K562 (cell line): Measurements from ENCODE around the gene HMGA1. TPM values are rescaled to one million over a fixed set of nuclear protein-coding genes. Genes with fewer than 3 reads are reported as not detected.
A peak's percentile ranks its signal among the peaks of the same experiment; 100 is the strongest.

ENCODE experiments used
- ARID4B ChIP-seq: sonication (generic); formaldehyde crosslinking; IDR thresholded peaks from 2 replicates; pipeline ENCODE4 v1.8.0; 2022; ENCODE audit warnings: mild to moderate bottlenecking, missing genetic modification reagents
- BDP1 ChIP-seq: IDR thresholded peaks from 3 replicates; pipeline ENCODE4 v1.6.1; 2011; ENCODE audit not compliant: insufficient read length, insufficient read depth
- GATAD2B ChIP-seq: fragments of 450-650 bp; IDR thresholded peaks from 2 replicates; pipeline ENCODE4 v1.6.1; 2017; ENCODE audit warnings: mild to moderate bottlenecking, borderline replicate concordance
- HNRNPK ChIP-seq: fragments of 200-400 bp; formaldehyde crosslinking; IDR thresholded peaks from one replicate; pipeline ENCODE4 v1.6.1; 2018; ENCODE audit warnings: mild to moderate bottlenecking, low read depth, low read length; ENCODE audit not compliant: poor library complexity, severe bottlenecking
- MTA1 ChIP-seq: fragments of 450-650 bp; IDR thresholded peaks from 2 replicates; pipeline ENCODE4 v1.6.1; 2017; ENCODE audit warnings: borderline replicate concordance
- PHB ChIP-seq: fragments of 250-450 bp; sonication (Bioruptor Pico); IDR thresholded peaks from 2 replicates; pipeline ENCODE4 v1.5.0; 2021
- POLR2H ChIP-seq: IDR thresholded peaks from 2 replicates; pipeline ENCODE4 v1.6.1; 2016; ENCODE audit warnings: missing genetic modification characterization, low read depth, mild to moderate bottlenecking, control low read depth, missing compliant biosample characterization, moderate library complexity
- POU5F1 ChIP-seq: fragments of 150-350 bp; IDR thresholded peaks from 2 replicates; pipeline ENCODE4 v1.6.1; 2014; ENCODE audit warnings: borderline replicate concordance, low read length, low read depth, mild to moderate bottlenecking; ENCODE audit not compliant: partially characterized antibody
- SRF ChIP-seq, 2 experiments: fragments of 250-450, 450-650 bp in 1 of 2; sonication (Bioruptor Pico) in 1 of 2; sonication (generic) in 1 of 2; formaldehyde crosslinking; IDR thresholded peaks; 2 replicates each; pipeline versions ENCODE4 v1.5.0 to v1.5.1; 2020 to 2022; ENCODE audit warnings: mild to moderate bottlenecking in 1 of 2, missing genetic modification reagents in 1 of 2
- TRIM25 ChIP-seq: fragments of 450-650 bp; IDR thresholded peaks from 2 replicates; pipeline ENCODE4 v1.7.0; 2016; ENCODE audit warnings: borderline replicate concordance
- ZBED1 ChIP-seq: IDR thresholded peaks from 2 replicates; pipeline ENCODE4 v1.6.1; 2014
- ZKSCAN3 ChIP-seq: fragments of 250-450 bp; sonication (Bioruptor Pico); IDR thresholded peaks from 2 replicates; pipeline ENCODE4 v1.4.0; 2020
- ZNF12 ChIP-seq: sonication (generic); formaldehyde crosslinking; IDR thresholded peaks from 2 replicates; pipeline ENCODE4 v1.4.0; 2020; ENCODE audit warnings: mild to moderate bottlenecking, missing genetic modification reagents
- ZNF384 ChIP-seq: IDR thresholded peaks from 2 replicates; pipeline ENCODE4 v1.6.1; 2012; ENCODE audit warnings: low read depth, low read length, improper control_type of control experiment
- ZNF395 ChIP-seq: fragments of 200-800 bp; sonication (Bioruptor generic); IDR thresholded peaks from 2 replicates; pipeline ENCODE4 v1.6.1; 2017; ENCODE audit warnings: missing genetic modification characterization, missing compliant biosample characterization
- ZNF592 ChIP-seq: fragments of 450-650 bp; IDR thresholded peaks from 2 replicates; pipeline ENCODE4 v1.6.1; 2017; ENCODE audit warnings: antibody characterized with exemption, mild to moderate bottlenecking
- polyA plus RNA-seq, 8 experiments: library from polyadenylated mRNA; depleted of rRNA in 4 of 8; stranded (reverse) in 5 of 8; unstranded in 3 of 8; fragments of >200 nt; fragmentation: Nextera tagmentation in 2 of 8; fragmentation: Illumina TruSeq in 1 of 8; extraction: Ambion mirVana in 2 of 8; extraction: Trizol in 1 of 8; gene quantifications; 2 replicates each; pipeline versions ENCODE4 v1.2.1 to v1.2.3, GENCODE V29; 2011 to 2014; ENCODE audit warnings: inconsistent platforms in 1 of 8, missing spikeins in 1 of 8
- total RNA-seq, 7 experiments: library from RNA; depleted of rRNA in 6 of 7; stranded (reverse); fragments of >200 nt in 6 of 7; fragmentation: Illumina TruSeq in 2 of 7; extraction: Trizol in 2 of 7; gene quantifications; 2 replicates each; pipeline versions ENCODE4 v1.2.1 to v1.2.3, GENCODE V29; 2011 to 2021; ENCODE audit warnings: low replicate concordance in 1 of 7

Gene HMGA1
- total and polyA plus RNA-seq, 9 of the 15 experiments (the other 6 are each of a cell fraction or from before 2014, with no cell fraction given): 27.8 to 1,947 (median 594) TPM

- no peak for TF ChIP-seq ZBED1
- TF ChIP-seq ZNF395 (CRISPR knock-in tag): no peak
- peak; percentile 79 for TF ChIP-seq ZNF12 (CRISPR knock-in tag)
- no peak for TF ChIP-seq ZKSCAN3 (CRISPR knock-in tag)
- peak; percentile 75; the same call in 1 of the 2 replicates for TF ChIP-seq PHB (CRISPR knock-in tag)
- TF ChIP-seq ZNF384: peak; percentile 57
- TF ChIP-seq SRF (CRISPR knock-in tag; IDR thresholded peaks at IDR 0.05): peak in 1 of 2 experiments; percentile 46; a peak in 1 of 4 replicates
- peak; percentile 10 for TF ChIP-seq POU5F1
- no peak for TF ChIP-seq POLR2H (tag)
- TF ChIP-seq ARID4B (CRISPR knock-in tag): peak; percentile 41; the same call in 1 of the 2 replicates
- peak; percentile 95 for TF ChIP-seq GATAD2B
- peak; percentile 23; the same call in 1 of the 2 replicates for TF ChIP-seq MTA1
- TF ChIP-seq TRIM25: peak; percentile 66; the same call in 1 of the 2 replicates
- TF ChIP-seq ZNF592: peak; percentile 89
- TF ChIP-seq HNRNPK: no peak
- no peak for TF ChIP-seq BDP1
Observed at GRCh38 chr6:34196116-34196832, 40.4 kb upstream of the HMGA1 start (continued).
